GM21737 (cell line): ENCODE results near the gene ANKRD40CL.
"Not testable (repeated sequence)": the region's sequence is repeated elsewhere in the genome, so short reads cannot be mapped to it uniquely, and the experiment has no call there.

Source experiments
- ATAC-seq: cut with Tn5 transposase; IDR thresholded peaks from one replicate; pipeline ENCODE4 v1.9.1; 2021; ENCODE audit warnings: mild to moderate bottlenecking, moderate library complexity; ENCODE audit not compliant: unreplicated experiment

The ANKRD40CL gene, protein sequence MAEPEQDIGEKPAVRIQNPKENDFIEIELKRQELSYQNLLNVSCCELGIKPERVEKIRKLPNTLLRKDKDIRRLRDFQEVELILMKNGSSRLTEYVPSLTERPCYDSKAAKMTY

DNA sequence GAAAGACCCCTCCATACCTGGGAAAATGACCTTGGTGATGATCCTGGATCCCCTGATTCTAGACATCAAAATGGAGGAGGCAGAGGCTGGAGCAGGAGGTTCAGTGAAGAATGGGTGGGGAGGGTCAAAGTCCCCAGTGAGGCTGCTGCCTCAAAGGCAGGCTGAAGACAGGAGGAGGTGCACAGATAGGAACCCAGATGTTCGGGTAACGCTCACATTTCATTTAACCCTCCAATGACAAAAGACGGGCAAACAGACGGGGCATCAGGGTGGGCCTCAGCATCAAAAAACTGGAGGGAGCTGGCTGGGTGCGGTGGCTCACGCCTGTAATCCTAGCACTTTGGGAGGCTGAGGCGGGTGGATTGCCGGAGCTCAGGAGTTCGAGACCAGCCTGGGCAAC, at the start of gene ANKRD40CL:
ANKRD40CL (minus strand) TSS at position 73 of the 400 bp plus-strand sequence. CDS start 605 bp downstream, outside the sequence.
- no peak for ATAC-seq

DNA sequence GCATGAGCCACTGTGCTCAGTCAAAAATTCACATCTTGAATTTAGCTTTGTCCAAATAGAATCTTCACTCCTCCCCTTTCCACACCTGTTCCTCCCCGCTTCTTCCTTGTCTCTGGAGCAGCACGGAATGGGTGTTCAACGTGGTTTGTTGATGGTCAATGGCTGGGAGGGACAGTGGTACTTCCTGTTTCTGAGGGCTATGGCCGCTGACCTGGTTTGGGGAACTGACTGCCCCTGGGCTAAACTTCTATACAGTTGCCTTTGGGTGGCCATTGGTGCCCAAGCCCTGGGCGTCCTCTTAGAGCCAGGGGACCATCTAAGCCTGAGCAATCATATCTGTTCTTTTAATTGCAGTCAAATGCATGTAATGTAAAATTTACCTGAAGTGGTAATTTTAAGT, 49.0 kb upstream of the ANKRD40CL start:
- ATAC-seq, result no peak

DNA sequence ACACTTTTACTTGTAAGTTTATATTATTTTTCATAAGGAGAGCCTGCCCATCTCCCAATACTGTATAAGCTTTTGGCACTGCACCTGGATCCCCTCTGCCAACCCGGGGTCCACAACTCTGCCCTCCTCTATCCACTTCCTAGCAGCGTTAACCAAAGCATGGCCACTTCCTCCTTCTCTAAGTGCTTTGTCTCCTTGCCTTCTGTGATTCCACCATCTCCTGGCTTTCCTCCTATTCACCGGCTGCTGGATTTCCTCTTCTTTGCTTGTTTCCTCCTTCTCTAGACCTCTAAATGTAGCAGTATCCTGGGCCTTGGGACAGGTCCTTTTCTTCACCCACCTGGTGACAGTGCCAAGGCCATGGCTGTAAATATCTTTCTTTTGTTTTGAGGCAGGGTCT, 48.1 kb upstream of the ANKRD40CL start:
- no peak for ATAC-seq

DNA sequence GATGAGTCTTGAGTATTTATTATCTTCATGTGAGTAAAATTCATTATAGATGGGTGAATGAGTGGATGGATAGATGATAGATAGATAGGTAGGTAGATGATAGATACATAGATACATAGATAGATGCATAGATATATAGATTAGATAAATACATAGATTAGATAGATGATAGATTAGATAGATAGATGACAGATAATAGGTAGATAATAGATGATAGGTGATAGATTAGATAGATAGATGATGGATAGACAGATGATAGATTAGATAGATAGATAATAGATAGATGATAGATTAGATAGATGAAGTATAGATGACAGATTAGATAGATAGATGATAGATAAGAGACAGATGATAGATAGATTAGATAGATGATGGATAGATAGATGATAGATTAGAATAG, 46.3 kb upstream of the ANKRD40CL start:
- ATAC-seq, result no peak

DNA sequence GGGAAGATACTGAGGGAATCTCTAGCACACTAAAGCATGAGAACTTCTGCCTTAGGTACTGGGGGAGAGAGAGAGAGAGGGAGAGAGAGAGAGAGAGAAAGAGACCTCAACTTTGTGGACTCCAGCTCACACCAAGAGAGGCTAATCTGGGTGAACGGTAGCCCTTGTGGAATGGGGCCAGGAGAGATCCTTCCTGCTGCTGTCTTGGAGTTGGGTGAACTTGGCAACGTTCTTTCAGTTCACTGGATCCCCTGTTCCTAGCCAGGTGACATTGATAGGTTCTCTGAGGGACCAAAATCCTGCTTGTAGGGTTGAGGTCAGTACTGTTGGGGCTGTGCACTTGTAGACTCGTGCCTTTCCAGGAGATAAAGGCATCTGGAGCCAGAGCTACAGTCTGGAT, 41.6 kb upstream of the ANKRD40CL start:
- no peak for ATAC-seq

DNA sequence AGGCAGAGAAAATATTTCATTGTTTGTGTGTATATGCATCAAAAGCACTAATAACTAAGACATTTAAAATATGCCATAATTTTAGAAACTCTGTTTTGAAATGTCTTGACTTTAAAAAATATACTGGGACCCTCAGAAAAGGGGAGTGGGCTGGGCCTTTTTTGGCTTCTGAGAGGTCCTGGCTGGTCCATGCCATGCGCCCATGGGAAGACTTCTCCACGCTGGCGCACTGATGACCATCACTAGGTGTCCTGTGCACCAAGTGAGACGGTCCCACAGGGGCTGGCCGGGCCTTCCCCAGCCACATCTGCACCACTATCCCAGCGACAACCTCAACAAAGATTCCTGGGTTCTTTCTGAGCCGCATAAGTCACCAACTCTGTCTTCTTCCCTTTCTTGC, 41.1 kb upstream of the ANKRD40CL start:
- ATAC-seq, result no peak

DNA sequence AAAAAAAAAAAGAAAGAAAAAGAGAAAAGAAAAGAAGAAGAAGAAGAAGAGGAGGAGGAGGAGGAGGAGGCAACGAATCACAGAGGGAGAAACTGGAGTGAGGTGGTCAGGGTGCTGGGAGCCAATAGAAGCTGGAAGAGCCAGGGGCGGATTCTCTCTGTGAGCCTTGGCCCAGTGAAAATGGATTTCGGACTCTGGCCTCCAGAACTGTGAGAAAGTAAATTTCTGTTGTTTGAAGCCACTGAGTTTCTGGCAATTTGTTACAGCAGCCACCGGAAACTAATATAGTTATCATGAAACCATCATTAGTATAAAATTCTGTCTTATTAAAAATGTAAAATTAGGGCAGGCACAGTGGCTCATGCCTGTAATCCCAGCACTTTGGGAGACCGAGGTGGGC, 40.4 kb upstream of the ANKRD40CL start:
- ATAC-seq, result no peak

DNA sequence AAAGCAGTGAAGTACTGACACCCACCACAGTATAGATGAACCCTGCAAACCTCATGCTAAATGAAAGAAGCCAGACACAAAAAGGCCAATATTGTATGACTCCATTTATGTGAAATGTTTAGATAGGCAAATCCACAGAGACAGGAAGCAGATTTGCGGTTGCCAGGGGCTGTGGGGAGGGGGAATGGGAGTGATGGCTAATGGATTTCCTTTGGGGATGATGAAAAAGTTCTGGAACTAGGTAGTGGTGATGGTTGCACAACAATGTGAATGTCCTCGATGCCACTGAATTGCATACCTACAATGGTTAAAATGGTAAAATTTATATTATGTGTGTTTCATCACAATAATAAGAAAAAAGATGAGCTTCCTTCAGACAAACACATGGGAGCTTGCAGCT, 39.7 kb upstream of the ANKRD40CL start:
- no peak for ATAC-seq

DNA sequence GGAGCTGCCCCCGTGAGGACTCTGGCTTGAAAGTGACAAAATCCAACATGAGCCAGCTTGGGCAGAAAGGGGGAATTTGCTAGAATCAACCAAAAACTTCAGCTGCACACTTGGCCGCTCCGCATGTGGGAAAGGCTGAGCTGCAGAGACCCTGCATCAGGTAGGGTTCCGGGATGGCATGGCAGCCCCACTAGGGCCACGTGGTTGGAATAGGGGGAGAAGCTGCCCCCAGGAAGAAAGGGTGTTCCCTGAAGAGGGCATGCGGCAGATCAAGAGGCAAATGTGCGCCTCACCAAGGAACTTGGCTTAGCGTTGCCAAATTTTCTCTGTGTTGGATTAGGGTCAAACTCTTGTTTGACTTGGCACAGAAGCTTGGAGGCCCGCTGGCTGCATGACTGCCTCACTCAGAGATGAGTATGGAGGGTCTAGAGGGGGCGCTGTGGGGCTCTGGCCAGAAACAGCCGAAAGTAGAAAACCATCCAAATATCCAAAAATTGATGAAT, 38.9 kb upstream of the ANKRD40CL start:
- no peak for ATAC-seq

DNA sequence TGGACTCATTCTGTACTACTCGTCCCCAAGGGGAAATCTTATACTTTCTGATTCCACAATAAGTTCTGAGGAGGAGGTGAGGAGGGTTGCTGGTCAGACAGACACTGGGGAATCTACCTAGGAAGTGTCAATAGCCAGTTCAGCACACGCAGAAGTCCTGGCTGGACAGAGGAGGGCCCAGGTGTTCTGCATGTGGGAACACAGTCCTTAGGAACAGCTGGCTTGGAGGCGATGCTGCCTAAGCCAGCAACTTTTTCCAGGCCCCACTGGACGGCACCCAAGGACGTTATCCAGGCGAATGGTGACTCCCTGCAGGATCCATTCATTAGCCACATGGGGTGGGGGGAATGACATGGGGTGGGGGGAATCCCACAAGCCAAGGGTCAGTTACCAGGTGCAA, 38.2 kb upstream of the ANKRD40CL start:
- ATAC-seq, result no peak

DNA sequence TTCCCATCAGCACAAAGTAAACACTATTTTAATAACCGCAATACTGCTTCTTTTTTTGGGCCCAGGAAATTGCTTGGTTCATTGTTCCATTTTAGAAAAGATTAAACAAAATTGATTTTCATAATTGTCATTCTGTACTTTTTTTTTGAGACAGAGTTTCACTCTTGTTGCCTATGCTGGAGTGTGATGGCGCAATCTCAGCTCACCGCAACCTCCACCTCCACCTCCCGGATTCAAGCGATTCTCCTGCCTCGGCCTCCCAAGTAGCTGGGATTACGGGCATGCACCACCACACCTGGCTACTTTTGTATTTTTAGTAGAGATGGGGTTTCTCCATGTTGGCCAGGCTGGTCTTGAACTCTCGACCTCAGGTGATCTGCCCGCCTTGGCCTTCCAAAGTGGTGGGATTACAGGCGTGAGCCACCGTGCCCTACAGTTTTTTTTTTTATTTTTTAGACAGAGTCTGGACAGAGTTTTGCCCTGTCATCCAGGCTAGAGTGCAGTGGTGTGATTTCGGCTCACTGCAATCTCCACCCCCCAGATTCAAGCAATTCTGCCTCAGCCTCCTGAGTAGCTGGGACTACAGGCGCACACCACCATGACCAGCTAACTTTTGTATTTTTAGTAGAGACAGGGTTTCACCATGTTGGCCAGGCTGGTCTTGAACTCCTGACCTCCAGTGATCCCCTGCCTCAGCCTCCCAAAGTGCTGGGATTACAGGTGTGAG, 37.6 kb upstream of the ANKRD40CL start:
- ATAC-seq, result not testable (repeated sequence)

DNA sequence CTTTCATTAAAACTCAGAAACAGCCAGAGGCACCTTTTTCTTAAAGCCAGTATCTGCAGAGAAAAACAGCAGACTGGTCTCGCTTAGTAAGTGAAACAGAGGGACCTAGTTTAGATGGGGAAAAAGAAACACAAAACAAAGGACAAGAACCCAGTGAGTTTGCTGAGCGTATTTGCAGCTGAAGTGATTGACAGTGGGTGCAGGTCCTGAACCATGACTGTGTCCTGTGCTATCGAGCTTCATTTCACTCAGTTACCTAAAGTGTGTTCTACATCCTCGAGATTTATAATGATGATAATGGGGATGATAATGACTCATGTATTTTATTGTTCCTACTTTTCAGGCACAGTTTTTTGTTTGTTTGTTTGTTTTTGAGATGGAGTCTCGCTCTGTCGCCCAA, 36.4 kb upstream of the ANKRD40CL start:
- ATAC-seq, result no peak

DNA sequence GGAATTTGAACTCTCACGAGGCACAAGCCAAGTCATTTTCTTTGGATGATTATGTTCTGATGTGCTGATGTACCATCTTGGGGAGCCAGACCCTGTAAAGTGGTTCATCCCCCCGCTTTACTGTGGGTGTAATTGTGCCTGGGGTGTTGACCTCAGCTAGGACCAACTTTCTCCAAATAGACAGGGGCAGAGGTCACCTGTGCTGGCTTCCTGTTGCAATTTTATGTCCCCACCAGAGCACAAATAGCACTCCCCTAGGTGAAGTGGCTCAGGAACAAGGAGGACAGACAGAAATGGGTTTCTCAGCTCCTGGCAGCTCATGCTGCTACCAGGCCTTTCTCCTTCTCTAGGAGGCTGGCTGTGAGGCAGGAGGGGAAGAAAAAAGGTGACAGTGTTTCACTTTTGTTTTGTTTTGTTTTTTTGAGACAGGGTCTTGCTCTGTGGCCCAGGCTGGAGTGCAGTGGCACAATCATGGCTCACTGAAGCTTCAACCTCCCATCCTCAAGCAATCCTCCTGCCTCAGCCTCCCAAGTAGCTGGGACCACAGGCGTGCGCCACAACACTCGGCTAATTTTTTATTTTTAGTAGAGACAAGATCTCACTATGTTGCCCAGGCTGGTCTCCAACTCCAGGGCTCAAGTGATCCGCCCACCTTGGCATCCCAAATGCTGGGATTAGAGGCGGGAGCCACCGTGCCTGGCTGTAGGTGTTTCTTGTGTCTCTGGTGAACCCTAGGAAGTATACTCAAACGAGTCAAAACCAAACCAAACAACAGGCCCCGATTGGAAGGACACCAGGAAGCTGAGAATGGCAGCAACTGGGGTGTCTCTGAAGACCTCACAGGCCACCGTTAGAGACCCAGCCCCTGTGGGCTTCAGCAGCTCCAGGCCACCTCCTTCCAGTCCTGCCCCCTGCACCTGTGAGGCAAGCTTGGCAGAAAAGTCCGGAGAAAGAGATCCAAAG, 35.6 kb upstream of the ANKRD40CL start:
- no peak for ATAC-seq

DNA sequence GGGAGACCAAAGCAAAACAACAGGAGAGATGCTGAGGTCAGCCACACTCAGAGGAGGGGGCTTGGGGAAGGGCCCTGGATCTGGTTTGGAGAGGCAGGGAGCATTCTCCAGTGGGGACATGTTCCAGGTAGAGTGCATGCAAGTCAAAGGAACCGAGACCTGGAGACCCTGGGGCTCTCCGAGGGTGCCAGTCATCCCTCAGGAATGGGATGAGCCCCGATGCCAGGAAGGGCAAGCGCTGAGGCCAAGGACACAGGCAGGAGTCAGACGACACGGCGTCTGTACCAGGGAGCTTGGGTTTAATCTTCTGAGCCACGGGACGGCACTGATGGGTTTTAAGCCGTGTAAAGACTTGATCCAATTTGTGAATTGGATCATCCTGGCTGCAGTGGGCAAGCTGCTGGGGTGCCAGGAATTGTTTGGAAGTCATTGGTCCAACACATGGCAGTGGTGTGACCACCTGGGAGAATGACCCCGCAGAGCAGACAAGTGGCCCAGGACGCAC, 32.9 kb upstream of the ANKRD40CL start:
- ATAC-seq, result no peak

DNA sequence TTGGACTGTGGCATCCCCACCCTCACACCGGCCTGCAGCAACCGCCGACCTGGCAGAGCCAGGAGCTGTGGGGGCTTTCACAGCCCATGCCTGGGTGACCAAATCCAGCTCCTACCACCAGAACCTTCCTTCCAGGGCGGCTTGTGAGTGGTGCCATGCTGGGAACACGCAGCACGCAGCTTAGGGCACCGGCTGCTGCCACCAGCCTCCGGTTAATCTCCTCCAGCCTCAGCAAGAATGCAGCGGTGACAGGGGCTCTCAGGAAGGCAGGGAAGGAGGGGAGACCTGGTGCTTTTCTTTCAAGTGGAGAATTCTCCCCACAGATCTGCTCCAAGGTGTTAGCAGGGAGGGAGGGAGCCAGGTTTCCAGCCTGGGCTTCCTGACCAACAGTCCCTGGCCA, 32.3 kb upstream of the ANKRD40CL start:
- ATAC-seq, result no peak

DNA sequence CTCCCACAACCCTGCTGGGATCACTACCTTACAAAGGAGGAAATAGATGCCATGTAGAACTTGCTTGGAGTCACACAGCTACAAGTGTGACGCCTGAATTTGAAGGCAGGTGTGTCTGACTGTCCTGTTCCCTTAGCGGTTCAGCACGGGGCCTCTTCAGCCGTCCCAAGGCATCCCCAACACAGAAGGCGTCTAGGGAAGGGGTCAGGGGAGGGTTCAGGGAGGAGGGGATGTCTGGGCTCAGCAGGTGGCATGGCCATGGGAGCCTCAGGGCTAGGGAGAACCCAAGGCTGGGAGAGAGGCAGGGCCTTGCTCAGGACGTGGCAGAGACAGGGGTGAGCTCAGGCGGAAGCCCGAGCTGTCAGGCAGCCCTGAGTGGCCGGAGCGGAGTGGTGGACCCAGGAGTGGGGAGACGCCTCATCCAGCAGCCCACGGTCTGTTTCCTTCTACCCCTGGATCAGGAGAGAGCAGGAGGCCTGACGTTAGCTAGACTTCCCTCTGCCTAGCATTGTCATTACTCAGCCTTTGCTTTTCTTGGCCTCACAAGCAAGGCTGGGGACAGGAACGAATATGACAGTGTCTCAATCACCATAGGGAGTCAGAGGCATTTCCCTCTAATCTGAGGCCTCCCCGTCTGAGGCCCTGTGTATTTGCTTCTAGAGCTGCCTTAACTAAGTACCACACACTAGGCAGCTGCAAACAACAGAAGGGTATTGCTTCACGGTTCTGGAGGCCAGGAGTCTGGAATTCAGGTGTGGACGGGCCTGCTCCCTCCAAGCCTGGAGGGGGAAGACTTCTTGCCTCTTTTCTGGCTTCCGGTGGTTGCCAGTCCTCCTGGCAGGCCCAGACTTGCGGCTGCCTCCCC, 31.3 kb upstream of the ANKRD40CL start:
- ATAC-seq, result no peak

DNA sequence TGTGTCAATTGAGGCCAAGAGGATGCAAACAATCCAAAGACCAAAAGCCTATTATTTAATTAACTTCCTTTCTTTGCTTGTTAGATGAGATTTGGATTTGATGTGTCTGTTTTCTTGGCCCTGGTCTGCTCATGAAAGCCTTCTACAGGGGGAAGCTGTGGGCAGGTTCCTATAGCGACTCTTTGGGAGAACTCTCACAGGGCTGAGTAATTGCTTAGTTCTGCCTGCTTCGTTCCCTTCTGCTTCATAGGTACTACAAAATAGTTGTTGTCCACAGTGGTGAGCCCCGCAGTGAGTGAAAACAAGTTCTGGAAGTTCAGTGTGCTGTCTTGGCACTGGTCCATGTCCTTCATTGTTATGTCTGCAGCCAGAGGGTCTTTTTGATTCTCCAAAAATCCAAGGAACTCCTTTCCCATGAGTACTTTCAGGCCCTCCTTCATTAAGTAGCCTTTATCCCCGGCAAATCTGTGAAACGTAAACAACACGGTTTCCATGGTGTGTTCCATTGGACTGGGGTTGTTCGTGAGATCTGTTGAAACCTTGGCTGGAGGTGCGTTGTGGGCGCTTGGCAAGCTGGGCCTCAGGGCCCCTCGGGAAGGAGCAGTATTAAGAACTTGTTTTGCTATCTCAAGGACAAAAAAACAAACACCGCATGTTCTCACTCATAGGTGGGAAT, 30.0 kb upstream of the ANKRD40CL start:
- ATAC-seq, result no peak

DNA sequence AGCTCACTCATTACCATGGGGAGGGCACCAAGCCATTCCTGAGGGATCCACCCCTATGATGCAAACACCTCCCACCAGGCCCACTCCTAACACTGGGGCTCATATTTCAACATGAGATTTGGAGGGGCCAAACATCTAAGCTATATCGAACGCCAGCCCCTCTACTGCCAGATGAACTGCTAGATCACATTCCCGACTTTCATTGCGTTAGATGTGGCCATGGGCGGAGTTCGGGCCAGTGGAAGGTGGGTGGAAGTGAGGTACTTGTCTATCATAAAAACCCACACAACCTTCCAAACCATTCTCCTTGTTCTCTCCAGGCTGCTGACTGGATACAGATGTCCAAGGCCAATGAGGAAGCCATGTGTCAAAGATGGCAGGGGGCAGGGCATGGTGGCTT, 27.0 kb upstream of the ANKRD40CL start:
- ATAC-seq, result no peak

DNA sequence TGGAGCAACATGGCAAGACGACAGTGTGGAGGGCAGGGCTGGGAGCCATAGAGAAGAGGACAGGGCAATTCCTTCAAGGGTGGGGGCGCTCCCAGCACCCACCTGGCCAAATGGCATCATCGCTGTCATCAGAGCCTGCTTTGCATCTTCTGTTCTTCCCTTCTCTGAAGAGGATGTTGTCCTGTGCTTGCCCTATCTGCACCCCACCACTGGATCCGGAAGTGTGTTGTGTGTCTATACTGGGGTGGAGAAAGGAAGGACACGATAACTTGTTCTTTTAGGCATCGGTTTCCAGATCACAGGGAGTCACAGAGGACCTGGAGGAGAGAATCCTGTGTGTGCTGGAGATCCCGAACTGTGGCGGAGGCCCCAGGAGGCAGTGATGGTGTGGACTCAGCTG, 25.7 kb upstream of the ANKRD40CL start:
- no peak for ATAC-seq

DNA sequence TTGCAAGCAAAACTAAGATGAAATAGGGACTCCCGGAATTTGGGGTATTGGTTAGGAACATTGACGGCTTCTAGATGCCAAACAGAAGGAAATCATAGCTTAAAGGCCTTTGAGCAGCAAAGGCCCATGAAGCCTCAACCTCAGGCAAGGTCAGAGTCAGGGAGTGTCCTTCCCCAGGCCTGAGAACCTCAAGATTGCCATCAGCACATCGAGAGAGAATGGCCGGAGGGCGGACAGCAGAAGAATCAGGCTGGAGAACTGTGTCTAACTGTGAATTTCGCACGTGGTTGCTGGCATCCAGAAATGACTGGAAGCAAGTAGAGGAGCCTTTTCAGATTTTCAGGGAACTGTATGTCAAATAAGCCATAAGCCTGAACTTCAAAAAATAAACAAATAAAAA, 24.8 kb upstream of the ANKRD40CL start:
- no peak for ATAC-seq
